Measurements from ENCODE around the gene STAC3. TPM values are rescaled to one million over a fixed set of nuclear protein-coding genes. Genes with fewer than 3 reads are reported as not detected.

Gene STAC3
- total RNA-seq, 2 donors from 2014 or later: 4.8 to 20.9 TPM

- Histone ChIP-seq H3K36me3 (no peaks in the 10 kb centered on the region), H3K27ac (no peak overlapping the region), H3K9me3 (no peaks in the 10 kb centered on the region), H3K27me3 (replicated peaks; ENCODE audit: insufficient read depth) (no peaks in the 10 kb centered on the region), H3K4me3 (no peak overlapping the region), H3K4me1 (replicated peaks) (peaks cover 30% of the 10 kb centered on the region)
- WGBS: 15% methylated on average over 47 of the region's 48 CpGs
- no peak for DNase-seq (ENCODE audit: low spot score)
- intact Hi-C loops (cut with DNase I): no loop called here
- TF ChIP-seq CTCF (IDR thresholded peaks at IDR 0.05) (no peak), POLR2AphosphoS5 (IDR thresholded peaks at IDR 0.05) (no peak), POLR2A (IDR thresholded peaks at IDR 0.05) (no peak)
Measured at GRCh38 chr12:57241402-57242310, 9.3 kb downstream of the STAC3 start.

- no peaks in the 10 kb centered on the region for H3K36me3 ChIP-seq
- WGBS: 20% methylated on average over 19 of the region's 19 CpGs
- H3K4me1 ChIP-seq (replicated peaks): peaks cover 30% of the 10 kb centered on the region
- H3K27ac ChIP-seq: no peak overlapping the region
- no peaks in the 10 kb centered on the region for H3K9me3 ChIP-seq
- TF ChIP-seq POLR2AphosphoS5 (IDR thresholded peaks at IDR 0.05) (no peak), CTCF (IDR thresholded peaks at IDR 0.05) (no peak), POLR2A (IDR thresholded peaks at IDR 0.05) (no peak)
- peak overlapping the region; percentile 26 to 41 for H3K4me3 ChIP-seq
- no peak for DNase-seq (ENCODE audit: low spot score)
- intact Hi-C loops (cut with DNase I): no loop called here
- no peaks in the 10 kb centered on the region for H3K27me3 ChIP-seq (replicated peaks; ENCODE audit: insufficient read depth)
Measured at GRCh38 chr12:57240926-57241401, 10.0 kb downstream of the STAC3 start.

- H3K4me3 ChIP-seq: peak overlapping the region; percentile 26 to 41
- no peaks in the 10 kb centered on the region for H3K9me3 ChIP-seq
- intact Hi-C loops (cut with DNase I): no loop called here
- peaks cover 30% of the 10 kb centered on the region for H3K4me1 ChIP-seq (replicated peaks)
- no peak overlapping the region for H3K27ac ChIP-seq
- under 1% methylated on average over 71 of the region's 72 CpGs for WGBS
- DNase-seq (ENCODE audit: low spot score): peak; percentile 43
- H3K27me3 ChIP-seq (replicated peaks; ENCODE audit: insufficient read depth): no peaks in the 10 kb centered on the region
- TF ChIP-seq POLR2A (IDR thresholded peaks at IDR 0.05) (no peak), POLR2AphosphoS5 (IDR thresholded peaks at IDR 0.05) (peak; percentile 11), CTCF (IDR thresholded peaks at IDR 0.05) (peak in 2 of 4 experiments; percentile 24 to 26)
- H3K36me3 ChIP-seq: no peaks in the 10 kb centered on the region
Measured at GRCh38 chr12:57240066-57240921, 10.7 kb downstream of the STAC3 start.

- Histone ChIP-seq H3K4me3 (peak overlapping the region; percentile 26 to 41), H3K27me3 (replicated peaks; ENCODE audit: insufficient read depth) (no peaks in the 10 kb centered on the region), H3K36me3 (no peaks in the 10 kb centered on the region), H3K27ac (no peak overlapping the region), H3K4me1 (replicated peaks) (peaks cover 30% of the 10 kb centered on the region), H3K9me3 (no peaks in the 10 kb centered on the region)
- no peak for DNase-seq (ENCODE audit: low spot score)
- intact Hi-C loops (cut with DNase I): loop anchor here (1.0 kb wide), 1 partner anchor 25 kb away; no protein-coding TSS in a partner anchor
- 3% methylated on average over 14 of the region's 14 CpGs for whole genome bisulfite sequencing
- TF ChIP-seq POLR2A (IDR thresholded peaks at IDR 0.05) (no peak), CTCF (IDR thresholded peaks at IDR 0.05) (no peak), POLR2AphosphoS5 (IDR thresholded peaks at IDR 0.05) (no peak)
Measured at GRCh38 chr12:57239587-57240065, 11.4 kb downstream of the STAC3 start.

Measured in prostate gland (tissue), 2 donors.